GM18511 (cell line): ENCODE data around the gene ESPN.

Experiments used
- ATAC-seq: cut with Tn5 transposase; IDR thresholded peaks from one replicate; pipeline ENCODE4 v1.9.1; 2021; ENCODE audit warnings: mild to moderate bottlenecking, moderate library complexity; ENCODE audit not compliant: unreplicated experiment

The ESPN gene

GRCh38 chr1:6508816-6509189 lies 84.2 kb downstream of the ESPN start:
- no peak for ATAC-seq

- no peak for ATAC-seq
Measured at GRCh38 chr1:6509220-6509918, 84.8 kb downstream of the ESPN start.

- no peak for ATAC-seq
Measured at GRCh38 chr1:6509919-6510291, 85.3 kb downstream of the ESPN start.

GRCh38 chr1:6510493-6510892 lies 85.9 kb downstream of the ESPN start:
- no peak for ATAC-seq
